HepG2 (cell line): ENCODE data around the gene RAPGEFL1. TPM values are rescaled to one million over a fixed set of nuclear protein-coding genes. Genes with fewer than 3 reads are reported as not detected.
"Not testable (repeated sequence)": the region's sequence is repeated elsewhere in the genome, so short reads cannot be mapped to it uniquely, and the experiment has no call there.

Experiments used
- ATAC-seq: fragments of 200-7000 bp; cut with Tn5 transposase; 3 replicates; pipeline ENCODE4 v1.9.1; 2020; ENCODE audit warnings: mild to moderate bottlenecking, moderate library complexity
- BruUV-seq: library from RNA; stranded (reverse); fragments of 400-500 nt; replicated peaks from 2 replicates; lab custom pipeline; 2021; lab: Mats Ljungman, UMichigan
- CTCF ChIA-PET: fragments of 300-600 bp; formaldehyde crosslinking; extraction: SDS; loops from one replicate; lab custom pipeline; 2021; ENCODE audit warnings: low total read pairs, inconsistent platforms, low intra/inter-chr PET ratio; lab: Yijun Ruan, JAX
- POLR2A ChIA-PET: fragments of 350-600 bp; sonication (Branson Sonifier 250); formaldehyde crosslinking; loops from one replicate; lab custom pipeline; 2020; ENCODE audit warnings: antibody characterized with exemption, inconsistent platforms; lab: Yijun Ruan, JAX
- DNase-seq: peaks from one replicate; pipeline ENCODE4 v3.0.0-alpha.2; 2015; ENCODE audit warnings: low spot score
- FAIRE-seq: peaks from 3 replicates; lab custom pipeline; 2011; peaks lifted over from hg19 to GRCh38; lab: Jason Lieb, UNC
- H2AFZ ChIP-seq: one replicate; pipeline ENCODE4 v1.6.1; 2011; ENCODE audit warnings: low read length, inconsistent platforms
- H3K27ac ChIP-seq: fragments of 300-600 bp; 3 replicates; pipeline ENCODE4 v1.8.0; 2011; ENCODE audit warnings: mixed run types, mild to moderate bottlenecking, mixed read lengths, low read length, inconsistent platforms; ENCODE audit not compliant: insufficient read depth; ENCODE audit errors: extremely low read length
- H3K27me3 ChIP-seq, 2 experiments: fragments of 200-600 bp in 1 of 2; 2 replicates in 1 of 2; 3 replicates in 1 of 2; pipeline versions ENCODE4 v1.6.0 to v1.8.0; 2011; ENCODE audit warnings: low read length in 2 of 2, mild to moderate bottlenecking in 2 of 2, moderate library complexity in 2 of 2, inconsistent platforms in 1 of 2; ENCODE audit not compliant: insufficient read depth in 2 of 2, control insufficient read depth in 1 of 2
- H3K36me3 ChIP-seq, 2 experiments: fragments of 200-600 bp in 1 of 2; replicated peaks in 1 of 2; 2 replicates in 1 of 2; 3 replicates in 1 of 2; pipeline versions ENCODE4 v1.5.1 to v1.8.0; 2011; ENCODE audit warnings: low read length in 2 of 2, inconsistent platforms in 1 of 2; ENCODE audit not compliant: insufficient read depth in 2 of 2, control insufficient read depth in 1 of 2
- H3K4me1 ChIP-seq: 2 replicates; pipeline ENCODE4 v1.5.1; 2012; ENCODE audit warnings: low read length, inconsistent platforms; ENCODE audit not compliant: insufficient read depth
- H3K4me2 ChIP-seq: 2 replicates; pipeline ENCODE4 v1.6.0; 2011; ENCODE audit warnings: low read depth, low read length, inconsistent platforms
- H3K4me3 ChIP-seq, 3 experiments: fragments of 200-600 bp in 1 of 3; sonication (generic), shearing (Covaris generic) in 1 of 3; replicated peaks in 1 of 3; 2 replicates each; pipeline ENCODE4 v1.5.1; 2011 to 2016; ENCODE audit warnings: low read length in 3 of 3, inconsistent platforms in 2 of 3, low read depth in 2 of 3, mild to moderate bottlenecking in 2 of 3, control low read depth in 1 of 3, mixed read lengths in 1 of 3; ENCODE audit not compliant: insufficient read depth in 1 of 3
- H3K79me2 ChIP-seq: one replicate; pipeline ENCODE4 v1.6.1; 2011; ENCODE audit warnings: low read length, inconsistent platforms; ENCODE audit not compliant: insufficient read depth
- H3K9ac ChIP-seq: 2 replicates; pipeline ENCODE4 v1.6.0; 2011; ENCODE audit warnings: mild to moderate bottlenecking, low read depth, low read length, inconsistent platforms; ENCODE audit not compliant: insufficient read depth
- H3K9me3 ChIP-seq: 2 replicates; pipeline ENCODE4 v1.5.1; 2012; ENCODE audit warnings: mild to moderate bottlenecking, low read length
- H4K20me1 ChIP-seq: 2 replicates; pipeline ENCODE4 v1.6.0; 2011; ENCODE audit warnings: inconsistent platforms, mild to moderate bottlenecking, low read length, moderate library complexity; ENCODE audit not compliant: insufficient read depth
- AHDC1 ChIP-seq: sonication (generic); formaldehyde crosslinking; IDR thresholded peaks from 2 replicates; pipeline ENCODE4 v1.5.1; 2020; ENCODE audit warnings: mild to moderate bottlenecking, missing genetic modification reagents, borderline replicate concordance
- CSRNP2 ChIP-seq: sonication (generic); formaldehyde crosslinking; conservative IDR thresholded peaks from 2 replicates; pipeline ENCODE4 v1.8.0; 2022; ENCODE audit warnings: low read depth, missing genetic modification reagents
- MAFK ChIP-seq, 2 experiments: IDR thresholded peaks in 1 of 2; conservative IDR thresholded peaks in 1 of 2; 2 replicates each; pipeline ENCODE4 v1.6.1; 2011; ENCODE audit warnings: improper control_type of control experiment in 2 of 2, low read length in 2 of 2
- PHF20 ChIP-seq: sonication (generic); formaldehyde crosslinking; IDR thresholded peaks from 2 replicates; pipeline ENCODE4 v1.5.0; 2020; ENCODE audit warnings: mild to moderate bottlenecking, missing genetic modification reagents
- ZNF276 ChIP-seq: sonication (generic); formaldehyde crosslinking; IDR thresholded peaks from 2 replicates; pipeline ENCODE4 v1.4.0; 2020; ENCODE audit warnings: mild to moderate bottlenecking, low read depth, missing genetic modification reagents
- ZNF687 ChIP-seq: sonication (generic); formaldehyde crosslinking; IDR thresholded peaks from 2 replicates; pipeline ENCODE4 v1.5.1; 2020; ENCODE audit warnings: mild to moderate bottlenecking, missing genetic modification reagents, moderate library complexity
- ZSCAN21 ChIP-seq: sonication (generic); formaldehyde crosslinking; IDR thresholded peaks from 2 replicates; pipeline ENCODE4 v1.8.0; 2022; ENCODE audit warnings: mild to moderate bottlenecking, missing genetic modification reagents, moderate library complexity, borderline replicate concordance
- WGBS: methylation state at CpG from one replicate; pipeline ENCODE4 v1.1.6; 2017; ENCODE audit warnings: low lambda C conversion rate; 5-methylcytosine and 5-hydroxymethylcytosine counted together
- in situ Hi-C: cut with HindIII; loops from 2 replicates; pipeline ENCODE4 v1.10.0; 2017; ENCODE audit warnings: low pct_unique_long_range_greater_than_20kb; ENCODE audit not compliant: extremely low pct_ligation_motif_present
- intact Hi-C: fragments of 100-400 bp; cut with micrococcal nuclease; formaldehyde crosslinking; loops from one replicate; pipeline ENCODE4 v1.10.0; 2022; ENCODE audit not compliant: unreplicated experiment
- polyA plus RNA-seq, 8 experiments: library from polyadenylated mRNA; depleted of rRNA in 3 of 8; stranded (reverse) in 7 of 8; unstranded in 1 of 8; fragments of >200 nt; fragmentation: Illumina TruSeq in 4 of 8; extraction: Trizol in 4 of 8; gene quantifications; 2 replicates each; pipeline versions ENCODE4 v1.2.1 to v1.2.3, GENCODE V29; 2011 to 2016; ENCODE audit warnings: low read depth in 4 of 8, missing spikeins in 1 of 8, mixed read lengths in 1 of 8; ENCODE audit not compliant: insufficient read depth in 1 of 8
- total RNA-seq, 5 experiments: library from RNA; depleted of rRNA; stranded (reverse); fragments of >200 nt; fragmentation: Illumina TruSeq; extraction: Trizol; gene quantifications; 2 replicates each; pipeline ENCODE4 v1.2.3, GENCODE V29; 2016; ENCODE audit warnings: low read depth in 1 of 5

Gene RAPGEFL1
- total and polyA plus RNA-seq, 2 of the 13 experiments (the other 11 are each of a cell fraction or from before 2014, with no cell fraction given), result 4.5 to 7.8 TPM

- no peak for TF ChIP-seq AHDC1 (CRISPR knock-in tag)
- no peak for TF ChIP-seq CSRNP2
- no peak for TF ChIP-seq ZSCAN21 (CRISPR knock-in tag)
- TF ChIP-seq MAFK (conservative IDR thresholded peaks at IDR 0.05 in 1 of 2, IDR thresholded peaks at IDR 0.05 in 1 of 2; ENCODE audit: low read length in 2 of 2), result 0 out of 4 replicates have a peak, but pooled peaks of 1 of the 2 experiments have one; percentile 5
- TF ChIP-seq PHF20, result no peak
- no peak for TF ChIP-seq ZNF276 (CRISPR knock-in tag)
- TF ChIP-seq ZNF687 (CRISPR knock-in tag), result no peak
Measured at GRCh38 chr17:40203131-40203530, 25.9 kb downstream of the RAPGEFL1 start (continued).

- H3K9ac ChIP-seq, H4K20me1 ChIP-seq, CTCF ChIA-PET, H2AFZ ChIP-seq, POLR2A ChIA-PET, intact Hi-C loops, H3K4me3 ChIP-seq, BruUV-seq, FAIRE-seq, H3K9me3 ChIP-seq, H3K27me3 ChIP-seq, H3K27ac ChIP-seq, DNase-seq, H3K79me2 ChIP-seq, H3K36me3 ChIP-seq, ATAC-seq, H3K4me2 ChIP-seq: not testable (repeated sequence)
- in situ Hi-C loops, result loop anchor here (10.0 kb wide), 1 partner anchor 149 kb away; no protein-coding TSS in a partner anchor
- H3K4me1 ChIP-seq, result peaks cover 72% of the 10 kb centered on the region
- 85% methylated on average over 8 of the region's 8 CpGs for WGBS
Measured at GRCh38 chr17:40206193-40206592, 28.9 kb downstream of the RAPGEFL1 start.
